ENCODE results near the gene EMC6. TPM values are rescaled to one million over a fixed set of nuclear protein-coding genes. Genes with fewer than 3 reads are reported as not detected.

Gene EMC6
- total RNA-seq, 1 donor from 2014 or later, result 32.9 TPM

DNA sequence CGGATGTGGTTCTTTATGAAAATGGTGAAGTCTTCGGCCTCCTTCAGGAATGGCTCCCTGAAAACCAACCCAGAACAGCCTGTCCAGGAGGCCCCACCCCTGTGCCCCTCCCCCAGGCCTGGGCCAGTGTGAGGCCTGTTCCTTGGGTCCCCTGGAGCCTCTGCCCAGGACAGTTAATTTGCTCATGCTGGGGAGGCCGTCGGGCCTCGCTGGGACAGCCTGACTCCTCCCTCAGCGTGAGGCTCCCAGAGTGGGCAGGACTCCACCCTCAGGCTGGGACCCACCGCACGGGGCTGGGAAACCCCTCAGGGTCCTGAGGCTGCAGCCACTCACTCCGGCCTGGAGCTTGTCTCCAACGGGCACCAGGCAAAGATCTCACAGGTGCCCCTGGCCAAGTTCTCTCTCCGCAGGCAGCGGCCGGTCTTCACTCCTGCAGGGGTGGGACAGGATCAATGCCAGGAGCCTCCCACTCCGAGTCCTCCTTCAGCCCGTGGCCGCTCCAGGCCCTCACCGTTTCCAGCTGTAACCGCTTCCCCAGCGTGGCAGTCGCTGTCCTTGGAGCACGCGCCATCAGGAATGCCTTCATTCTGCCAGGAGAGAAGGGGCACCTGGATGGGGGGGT is 21.6 kb downstream of the EMC6 start:
- Histone ChIP-seq H3K4me3 (no peak overlapping the region), H3K27ac (no peak overlapping the region), H3K27me3 (ENCODE audit: low read depth) (peaks cover 49% of the 10 kb centered on the region), H3K9me3 (no peaks in the 10 kb centered on the region), H3K36me3 (no peaks in the 10 kb centered on the region), H3K4me1 (peaks cover 1% of the 10 kb centered on the region)
- TF ChIP-seq, protein P1, sequence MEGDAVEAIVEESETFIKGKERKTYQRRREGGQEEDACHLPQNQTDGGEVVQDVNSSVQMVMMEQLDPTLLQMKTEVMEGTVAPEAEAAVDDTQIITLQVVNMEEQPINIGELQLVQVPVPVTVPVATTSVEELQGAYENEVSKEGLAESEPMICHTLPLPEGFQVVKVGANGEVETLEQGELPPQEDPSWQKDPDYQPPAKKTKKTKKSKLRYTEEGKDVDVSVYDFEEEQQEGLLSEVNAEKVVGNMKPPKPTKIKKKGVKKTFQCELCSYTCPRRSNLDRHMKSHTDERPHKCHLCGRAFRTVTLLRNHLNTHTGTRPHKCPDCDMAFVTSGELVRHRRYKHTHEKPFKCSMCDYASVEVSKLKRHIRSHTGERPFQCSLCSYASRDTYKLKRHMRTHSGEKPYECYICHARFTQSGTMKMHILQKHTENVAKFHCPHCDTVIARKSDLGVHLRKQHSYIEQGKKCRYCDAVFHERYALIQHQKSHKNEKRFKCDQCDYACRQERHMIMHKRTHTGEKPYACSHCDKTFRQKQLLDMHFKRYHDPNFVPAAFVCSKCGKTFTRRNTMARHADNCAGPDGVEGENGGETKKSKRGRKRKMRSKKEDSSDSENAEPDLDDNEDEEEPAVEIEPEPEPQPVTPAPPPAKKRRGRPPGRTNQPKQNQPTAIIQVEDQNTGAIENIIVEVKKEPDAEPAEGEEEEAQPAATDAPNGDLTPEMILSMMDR (IDR thresholded peaks at IDR 0.05), result no peak
- ATAC-seq (peak in 1 of 2 donors; percentile 11), DNase-seq (peak; percentile 40)
- intact Hi-C loops (cut with DNase I), result no loop called here

GRCh38 chr17:3691617-3692067 is 23.0 kb downstream of the EMC6 start:
- Histone ChIP-seq H3K9me3 (no peaks in the 10 kb centered on the region), H3K27me3 (ENCODE audit: low read depth) (peaks cover 61% of the 10 kb centered on the region), H3K36me3 (no peaks in the 10 kb centered on the region), H3K4me3 (no peak overlapping the region), H3K4me1 (peaks cover 16% of the 10 kb centered on the region), H3K27ac (no peak overlapping the region)
- ATAC-seq (no peak), DNase-seq (no peak)
- intact Hi-C loops (cut with DNase I), result no loop called here
- TF ChIP-seq, protein P1 (IDR thresholded peaks at IDR 0.05), result no peak

GRCh38 chr17:3692346-3692745 is 23.7 kb downstream of the EMC6 start:
- H3K27me3 ChIP-seq (ENCODE audit: low read depth), result peaks cover 66% of the 10 kb centered on the region
- intact Hi-C loops (cut with DNase I), result no loop called here
- no peak for DNase-seq

GRCh38 chr17:3693141-3693540 is 24.5 kb downstream of the EMC6 start:
- intact Hi-C loops (cut with DNase I), result no loop called here
- DNase-seq (no peak), ATAC-seq (no peak)
- Histone ChIP-seq H3K36me3 (no peaks in the 10 kb centered on the region), H3K4me3 (no peak overlapping the region), H3K27me3 (ENCODE audit: low read depth) (peaks cover 68% of the 10 kb centered on the region), H3K27ac (no peak overlapping the region), H3K4me1 (peaks cover 17% of the 10 kb centered on the region), H3K9me3 (no peaks in the 10 kb centered on the region)
- TF ChIP-seq, protein P1 (IDR thresholded peaks at IDR 0.05), result no peak

More at GRCh38 chr17:3692346-3692745, 23.7 kb downstream of the EMC6 start:
- ATAC-seq, result no peak
- TF ChIP-seq, protein P1 (IDR thresholded peaks at IDR 0.05), result no peak
- Histone ChIP-seq H3K4me1 (peaks cover 17% of the 10 kb centered on the region), H3K27ac (no peak overlapping the region), H3K4me3 (no peak overlapping the region), H3K36me3 (no peaks in the 10 kb centered on the region), H3K9me3 (no peaks in the 10 kb centered on the region)

DNA sequence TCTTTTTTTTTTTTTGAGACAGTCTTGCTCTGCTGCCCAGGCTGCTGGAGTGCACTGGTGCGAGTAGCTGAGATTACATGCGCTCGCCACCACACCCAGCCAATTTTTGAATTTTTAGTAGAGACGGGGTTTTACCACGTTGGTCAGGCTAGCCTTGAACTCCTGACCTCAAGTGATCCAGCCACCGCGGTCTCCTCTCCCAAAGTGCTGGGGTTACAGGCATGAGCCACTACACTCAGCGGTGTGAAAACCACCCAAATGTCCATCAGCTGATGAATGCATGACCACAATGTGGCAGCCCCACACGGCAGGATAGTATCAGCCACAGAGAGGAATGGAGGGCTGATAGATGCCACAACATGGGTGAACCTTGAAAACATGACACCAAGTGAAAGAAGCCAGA is 25.2 kb downstream of the EMC6 start:
- intact Hi-C loops (cut with DNase I), result no loop called here
- ATAC-seq, result no peak
- Histone ChIP-seq H3K9me3 (no peaks in the 10 kb centered on the region), H3K27ac (no peak overlapping the region), H3K36me3 (no peaks in the 10 kb centered on the region), H3K4me1 (peaks cover 17% of the 10 kb centered on the region), H3K4me3 (no peak overlapping the region), H3K27me3 (ENCODE audit: low read depth) (peaks cover 73% of the 10 kb centered on the region)
- no peak for DNase-seq
- TF ChIP-seq, protein P1 (IDR thresholded peaks at IDR 0.05), result no peak

Data from lower lobe of right lung (tissue), 2 donors.